Prostate gland (tissue), 2 donors: ENCODE measurements around the gene MLH1.

Experiments used
- CTCF ChIP-seq, 4 experiments: fragments of 200-600 bp in 2 of 4; fragments of 450-650 bp in 2 of 4; sonication (generic) in 2 of 4; IDR thresholded peaks; 1 replicate in 3 of 4; 2 replicates in 1 of 4; pipeline ENCODE4 v1.5.1; 2016 to 2019; ENCODE audit warnings: antibody characterized with exemption in 4 of 4, mild to moderate bottlenecking in 2 of 4, moderate library complexity in 2 of 4
- POLR2A ChIP-seq: fragments of 450-650 bp; IDR thresholded peaks from one replicate; pipeline ENCODE4 v1.6.1; 2016; ENCODE audit warnings: antibody characterized with exemption, mild to moderate bottlenecking

- TF ChIP-seq CTCF (IDR thresholded peaks at IDR 0.05) (no peak), POLR2A (no peak)
Measured at GRCh38 chr3:36989568-36989967, 3.8 kb upstream of the MLH1 start.
